GM12878 (cell line): Measurements from ENCODE around the gene ANO7. TPM values are rescaled to one million over a fixed set of nuclear protein-coding genes. Genes with fewer than 3 reads are reported as not detected.

Experiments used
- ATAC-seq: fragments of 200-7000 bp; cut with Tn5 transposase; 3 replicates; pipeline ENCODE4 v1.9.1; 2020; ENCODE audit warnings: mild to moderate bottlenecking, moderate library complexity
- BruUV-seq: library from RNA; stranded (reverse); fragments of 400-500 nt; replicated peaks from 2 replicates; lab custom pipeline; 2021; lab: Mats Ljungman, UMichigan
- CTCF ChIA-PET: fragments of 300-600 bp; sonication (Branson Sonifier 250); formaldehyde crosslinking; extraction: SDS; loops from one replicate; lab custom pipeline; 2021; ENCODE audit warnings: inconsistent platforms; lab: Yijun Ruan, JAX
- POLR2A ChIA-PET: fragments of 350-600 bp; formaldehyde crosslinking; extraction: SDS; loops from one replicate; lab custom pipeline; 2021; ENCODE audit warnings: inconsistent platforms; lab: Charles Lee
- RAD21 ChIA-PET: fragments of 300-600 bp; sonication (Branson Sonifier 250); formaldehyde crosslinking; loops from one replicate; lab custom pipeline; 2023; ENCODE audit warnings: antibody characterized with exemption; ENCODE audit not compliant: unreplicated experiment; lab: Charles Lee
- SMC1A ChIA-PET: fragments of 300-600 bp; sonication (Branson Sonifier 250); formaldehyde crosslinking; loops from one replicate; lab custom pipeline; 2023; ENCODE audit not compliant: unreplicated experiment, uncharacterized antibody; lab: Charles Lee
- DNase-seq: peaks from one replicate; pipeline ENCODE4 v3.0.0-alpha.2; 2011; ENCODE audit warnings: low read depth, low spot score
- FAIRE-seq: peaks from 3 replicates; lab custom pipeline; 2011; peaks lifted over from hg19 to GRCh38; lab: Jason Lieb, UNC
- H2AFZ ChIP-seq: 2 replicates; pipeline ENCODE4 v1.6.0; 2011; ENCODE audit warnings: low read depth, low read length, control low read depth; ENCODE audit not compliant: control insufficient read depth
- H3K27ac ChIP-seq: 2 replicates; pipeline ENCODE4 v1.5.1; 2011; ENCODE audit warnings: control low read depth; ENCODE audit not compliant: control insufficient read depth, insufficient read depth
- H3K27me3 ChIP-seq, 2 experiments: replicated peaks in 1 of 2; 2 replicates each; pipeline versions ENCODE4 v1.6.0 to v1.6.1; 2011; ENCODE audit warnings: low read length in 1 of 2; ENCODE audit not compliant: control insufficient read depth in 2 of 2, insufficient read depth in 2 of 2
- H3K36me3 ChIP-seq, 2 experiments: 2 replicates each; pipeline ENCODE4 v1.5.1; 2011; ENCODE audit warnings: low read length in 1 of 2; ENCODE audit not compliant: control insufficient read depth in 2 of 2, insufficient read depth in 2 of 2
- H3K4me1 ChIP-seq: 2 replicates; pipeline ENCODE4 v1.6.1; 2011; ENCODE audit warnings: mild to moderate bottlenecking, low read length, moderate library complexity, mixed read lengths; ENCODE audit not compliant: control insufficient read depth, insufficient read depth
- H3K4me2 ChIP-seq: 2 replicates; pipeline ENCODE4 v1.6.0; 2011; ENCODE audit warnings: control low read depth; ENCODE audit not compliant: control insufficient read depth, insufficient read depth
- H3K4me3 ChIP-seq: fragments of 200-600 bp; sonication (generic); 2 replicates; pipeline ENCODE4 v1.5.1; 2016
- H3K79me2 ChIP-seq: 2 replicates; pipeline ENCODE4 v1.6.0; 2011; ENCODE audit warnings: low read length; ENCODE audit not compliant: control insufficient read depth, insufficient read depth
- H3K9ac ChIP-seq: 2 replicates; pipeline ENCODE4 v1.8.0; 2011; ENCODE audit warnings: low read length, control low read depth, mixed read lengths; ENCODE audit not compliant: control insufficient read depth, insufficient read depth
- H3K9me3 ChIP-seq: replicated peaks from 3 replicates; pipeline ENCODE4 v1.5.1; 2011; ENCODE audit warnings: mild to moderate bottlenecking, low read length; ENCODE audit not compliant: control insufficient read depth, insufficient read depth
- H4K20me1 ChIP-seq: 2 replicates; pipeline ENCODE4 v1.6.0; 2011; ENCODE audit not compliant: control insufficient read depth, insufficient read depth
- CHD4 ChIP-seq: fragments of 200-600 bp; sonication (generic); IDR thresholded peaks from 2 replicates; pipeline ENCODE4 v1.6.1; 2016; ENCODE audit warnings: mild to moderate bottlenecking
- CREM ChIP-seq: IDR thresholded peaks from 2 replicates; pipeline ENCODE4 v1.6.1; 2014; ENCODE audit warnings: antibody characterized with exemption, low read depth
- ETV6 ChIP-seq, 2 experiments: fragments of 450-650 bp in 1 of 2; IDR thresholded peaks in 1 of 2; conservative IDR thresholded peaks in 1 of 2; 2 replicates each; pipeline ENCODE4 v1.6.1; 2014; ENCODE audit warnings: antibody characterized with exemption in 1 of 2, borderline replicate concordance in 1 of 2, low read depth in 1 of 2, mild to moderate bottlenecking in 1 of 2, moderate library complexity in 1 of 2
- POU2F2 ChIP-seq: IDR thresholded peaks from 3 replicates; pipeline ENCODE4 v1.6.1; 2011; ENCODE audit warnings: low read depth, mild to moderate bottlenecking, low read length, borderline replicate concordance
- RB1 ChIP-seq: fragments of 450-650 bp; formaldehyde crosslinking; IDR thresholded peaks from 2 replicates; pipeline ENCODE4 v1.6.1; 2017; ENCODE audit warnings: mild to moderate bottlenecking, borderline replicate concordance
- SP1 ChIP-seq: IDR thresholded peaks from one replicate; pipeline ENCODE4 v1.6.1; 2011; ENCODE audit warnings: low read depth, low read length
- SPI1 ChIP-seq: IDR thresholded peaks from 2 replicates; pipeline ENCODE4 v1.6.1; 2011; ENCODE audit warnings: low read depth, mild to moderate bottlenecking, low read length, moderate library complexity, borderline replicate concordance; ENCODE audit not compliant: insufficient read depth
- YBX1 ChIP-seq: fragments of 450-650 bp; IDR thresholded peaks from 2 replicates; pipeline ENCODE4 v1.6.1; 2016; ENCODE audit warnings: antibody characterized with exemption
- WGBS: methylation state at CpG from one replicate; pipeline ENCODE4 v1.1.6; 2016; ENCODE audit warnings: low lambda C conversion rate; ENCODE audit not compliant: insufficient replicate concordance, insufficient coverage; ENCODE audit errors: missing lambda C conversion rate; 5-methylcytosine and 5-hydroxymethylcytosine counted together
- in situ Hi-C: fragments of 300-500 bp; cut with MboI; formaldehyde crosslinking; loops from 9 replicates; pipeline ENCODE4 v1.14.3; 2018; ENCODE audit warnings: mixed read lengths
- intact Hi-C: fragments of 100-400 bp; cut with micrococcal nuclease; formaldehyde crosslinking; loops from one replicate; pipeline ENCODE4 v1.14.2; 2022; ENCODE audit not compliant: unreplicated experiment
- polyA plus RNA-seq, 11 experiments: library from polyadenylated mRNA; depleted of rRNA in 4 of 11; unstranded in 6 of 11; stranded (reverse) in 5 of 11; fragments of >200 nt; fragmentation: Nextera tagmentation in 4 of 11; fragmentation: Illumina TruSeq in 1 of 11; extraction: Ambion mirVana in 4 of 11; extraction: Trizol in 1 of 11; gene quantifications; 1 replicate in 1 of 11; 2 replicates in 10 of 11; pipeline versions ENCODE4 v1.2.1 to v1.2.3, GENCODE V29; 2011 to 2016; ENCODE audit warnings: inconsistent platforms in 2 of 11, missing spikeins in 2 of 11, low read depth in 1 of 11
- total RNA-seq, 4 experiments: library from RNA; depleted of rRNA in 3 of 4; stranded (reverse); fragments of >200 nt in 3 of 4; fragmentation: Illumina TruSeq in 1 of 4; extraction: Trizol in 1 of 4; gene quantifications; 2 replicates each; pipeline versions ENCODE4 v1.2.1 to v1.2.3, GENCODE V29; 2013 to 2021
- TF ChIP-seq, protein P1 (sequence below): fragments of 450-650 bp; formaldehyde crosslinking; IDR thresholded peaks from 2 replicates; pipeline ENCODE4 v1.4.0; 2022; ENCODE audit warnings: mild to moderate bottlenecking, moderate library complexity
- TF ChIP-seq, protein P2 (sequence below): fragments of 150-350 bp; IDR thresholded peaks from 2 replicates; pipeline ENCODE4 v1.6.1; 2016; ENCODE audit warnings: low read depth, low read length

Gene ANO7
- total and polyA plus RNA-seq, 10 of the 15 experiments (the other 5 are each of a cell fraction or from before 2014, with no cell fraction given): 0.08 to 1.4 (median 0.44) TPM

DNA sequence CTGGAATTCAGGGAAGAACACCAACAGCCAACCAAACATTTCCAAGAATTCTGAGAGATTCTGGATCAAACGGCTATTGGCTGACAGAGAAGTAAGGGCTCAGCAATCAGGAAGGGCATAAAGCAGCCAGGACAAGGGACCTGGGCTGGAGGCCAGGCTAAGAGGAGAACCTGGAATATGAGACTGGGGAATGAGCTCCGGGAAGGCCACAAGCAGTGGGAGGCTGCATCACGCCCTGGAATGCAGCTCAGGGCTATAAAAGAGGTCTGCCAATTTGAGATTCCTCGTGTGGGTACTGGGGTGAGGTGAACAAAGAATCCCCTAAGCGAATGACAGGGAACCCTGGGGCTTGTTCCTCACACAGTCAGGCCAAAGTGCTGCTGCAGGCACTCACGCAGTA is 60.4 kb downstream of the ANO7 start:
- CTCF ChIA-PET: no interaction called here
- intact Hi-C loops: no loop called here
- H4K20me1 ChIP-seq: no peaks in the 10 kb centered on the region
- DNase-seq (no peak), FAIRE-seq (no peak)
- in situ Hi-C loops: no loop called here
- SMC1A ChIA-PET: no interaction called here
- H3K27me3 ChIP-seq: no peaks in the 10 kb centered on the region
- H3K4me3 ChIP-seq: no peak overlapping the region
- TF ChIP-seq SP1 (no peak), SPI1 (no peak), POU2F2 (no peak), CHD4 (no peak), ETV6 (conservative IDR thresholded peaks at IDR 0.05 in 1 of 2, IDR thresholded peaks at IDR 0.05 in 1 of 2; ENCODE audit: borderline replicate concordance in 1 of 2, low read depth in 1 of 2) (no peak), CREM (no peak), RB1 (no peak), YBX1 (no peak)
- TF ChIP-seq, protein P1, sequence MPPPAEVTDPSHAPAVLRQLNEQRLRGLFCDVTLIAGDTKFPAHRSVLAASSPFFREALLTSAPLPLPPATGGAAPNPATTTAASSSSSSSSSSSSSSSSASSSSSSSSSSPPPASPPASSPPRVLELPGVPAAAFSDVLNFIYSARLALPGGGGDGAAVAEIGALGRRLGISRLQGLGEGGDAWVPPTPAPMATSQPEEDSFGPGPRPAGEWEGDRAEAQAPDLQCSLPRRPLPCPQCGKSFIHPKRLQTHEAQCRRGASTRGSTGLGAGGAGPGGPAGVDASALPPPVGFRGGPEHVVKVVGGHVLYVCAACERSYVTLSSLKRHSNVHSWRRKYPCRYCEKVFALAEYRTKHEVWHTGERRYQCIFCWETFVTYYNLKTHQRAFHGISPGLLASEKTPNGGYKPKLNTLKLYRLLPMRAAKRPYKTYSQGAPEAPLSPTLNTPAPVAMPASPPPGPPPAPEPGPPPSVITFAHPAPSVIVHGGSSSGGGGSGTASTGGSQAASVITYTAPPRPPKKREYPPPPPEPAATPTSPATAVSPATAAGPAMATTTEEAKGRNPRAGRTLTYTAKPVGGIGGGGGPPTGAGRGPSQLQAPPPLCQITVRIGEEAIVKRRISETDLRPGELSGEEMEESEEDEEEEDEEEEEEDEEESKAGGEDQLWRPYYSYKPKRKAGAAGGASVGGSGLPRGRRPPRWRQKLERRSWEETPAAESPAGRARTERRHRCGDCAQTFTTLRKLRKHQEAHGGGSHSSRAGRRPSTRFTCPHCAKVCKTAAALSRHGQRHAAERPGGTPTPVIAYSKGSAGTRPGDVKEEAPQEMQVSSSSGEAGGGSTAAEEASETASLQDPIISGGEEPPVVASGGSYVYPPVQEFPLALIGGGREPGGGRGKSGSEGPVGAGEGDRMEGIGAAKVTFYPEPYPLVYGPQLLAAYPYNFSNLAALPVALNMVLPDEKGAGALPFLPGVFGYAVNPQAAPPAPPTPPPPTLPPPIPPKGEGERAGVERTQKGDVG: no peak
- TF ChIP-seq, protein P2, sequence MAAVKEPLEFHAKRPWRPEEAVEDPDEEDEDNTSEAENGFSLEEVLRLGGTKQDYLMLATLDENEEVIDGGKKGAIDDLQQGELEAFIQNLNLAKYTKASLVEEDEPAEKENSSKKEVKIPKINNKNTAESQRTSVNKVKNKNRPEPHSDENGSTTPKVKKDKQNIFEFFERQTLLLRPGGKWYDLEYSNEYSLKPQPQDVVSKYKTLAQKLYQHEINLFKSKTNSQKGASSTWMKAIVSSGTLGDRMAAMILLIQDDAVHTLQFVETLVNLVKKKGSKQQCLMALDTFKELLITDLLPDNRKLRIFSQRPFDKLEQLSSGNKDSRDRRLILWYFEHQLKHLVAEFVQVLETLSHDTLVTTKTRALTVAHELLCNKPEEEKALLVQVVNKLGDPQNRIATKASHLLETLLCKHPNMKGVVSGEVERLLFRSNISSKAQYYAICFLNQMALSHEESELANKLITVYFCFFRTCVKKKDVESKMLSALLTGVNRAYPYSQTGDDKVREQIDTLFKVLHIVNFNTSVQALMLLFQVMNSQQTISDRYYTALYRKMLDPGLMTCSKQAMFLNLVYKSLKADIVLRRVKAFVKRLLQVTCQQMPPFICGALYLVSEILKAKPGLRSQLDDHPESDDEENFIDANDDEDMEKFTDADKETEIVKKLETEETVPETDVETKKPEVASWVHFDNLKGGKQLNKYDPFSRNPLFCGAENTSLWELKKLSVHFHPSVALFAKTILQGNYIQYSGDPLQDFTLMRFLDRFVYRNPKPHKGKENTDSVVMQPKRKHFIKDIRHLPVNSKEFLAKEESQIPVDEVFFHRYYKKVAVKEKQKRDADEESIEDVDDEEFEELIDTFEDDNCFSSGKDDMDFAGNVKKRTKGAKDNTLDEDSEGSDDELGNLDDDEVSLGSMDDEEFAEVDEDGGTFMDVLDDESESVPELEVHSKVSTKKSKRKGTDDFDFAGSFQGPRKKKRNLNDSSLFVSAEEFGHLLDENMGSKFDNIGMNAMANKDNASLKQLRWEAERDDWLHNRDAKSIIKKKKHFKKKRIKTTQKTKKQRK: no peak
- TF ChIP-seq, all 136 proteins: peak for 0
- H3K9ac ChIP-seq: no peak overlapping the region
- POLR2A ChIA-PET: no interaction called here
- H3K4me1 ChIP-seq: no peaks in the 10 kb centered on the region
- H3K9me3 ChIP-seq: no peaks in the 10 kb centered on the region
- peaks cover 56 to 64% of the 10 kb centered on the region in 2 experiments for H3K36me3 ChIP-seq
- H3K4me2 ChIP-seq: no peak overlapping the region
- no TSS peak for BruUV-seq
- no peak overlapping the region for H2AFZ ChIP-seq
- WGBS: 95% methylated on average over 6 of the region's 6 CpGs
- no peak overlapping the region for H3K27ac ChIP-seq
- no peak for ATAC-seq
- H3K79me2 ChIP-seq: no peaks in the 10 kb centered on the region; the same call in 1 of the 2 replicates
- RAD21 ChIA-PET: no interaction called here
